T-helper 17 cell (primary cell): ENCODE results near the gene PHF5A. TPM values are rescaled to one million over a fixed set of nuclear protein-coding genes. Genes with fewer than 3 reads are reported as not detected.
"Not testable (repeated sequence)": the region's sequence is repeated elsewhere in the genome, so short reads cannot be mapped to it uniquely, and the experiment has no call there.

Experiments
- ATAC-seq: fragments of 150-1000 bp; cut with Tn5 transposase; 2 replicates; pipeline ENCODE4 v1.10.0; 2021; ENCODE audit warnings: mild to moderate bottlenecking, moderate library complexity
- DNase-seq, 3 donors: peaks; one replicate each; pipeline versions ENCODE4 v3.0.0 to v3.0.0-alpha.2; 2020 to 2021
- H3K9me3 ChIP-seq: one replicate; pipeline ENCODE4 v1.7.0; 2013; ENCODE audit warnings: low read length, mild to moderate bottlenecking; ENCODE audit not compliant: control insufficient read depth, poor library complexity, severe bottlenecking
- H3K27ac Mint-ChIP-seq: one replicate; pipeline ENCODE4 v1.8.0; 2022; ENCODE audit warnings: mild to moderate bottlenecking, moderate library complexity, mixed read lengths
- H3K27me3 Mint-ChIP-seq: one replicate; pipeline ENCODE4 v1.8.0; 2022; ENCODE audit warnings: mixed read lengths
- H3K36me3 Mint-ChIP-seq: one replicate; pipeline ENCODE4 v1.8.0; 2022; ENCODE audit warnings: low read depth, mixed read lengths
- H3K4me1 Mint-ChIP-seq: one replicate; pipeline ENCODE4 v1.8.0; 2022; ENCODE audit warnings: mild to moderate bottlenecking, mixed read lengths
- H3K4me3 Mint-ChIP-seq: one replicate; pipeline ENCODE4 v1.8.0; 2022; ENCODE audit warnings: mild to moderate bottlenecking, moderate library complexity, mixed read lengths
- total RNA-seq, 4 donors: library from RNA in 2 of 4; stranded (reverse) in 2 of 4; gene quantifications; one replicate each; pipeline ENCODE4 v1.2.3 and lab custom pipeline; 2022 to 2026

The PHF5A gene
- total RNA-seq, 2 donors from 2014 or later = 31.7 to 39.6 TPM

DNA sequence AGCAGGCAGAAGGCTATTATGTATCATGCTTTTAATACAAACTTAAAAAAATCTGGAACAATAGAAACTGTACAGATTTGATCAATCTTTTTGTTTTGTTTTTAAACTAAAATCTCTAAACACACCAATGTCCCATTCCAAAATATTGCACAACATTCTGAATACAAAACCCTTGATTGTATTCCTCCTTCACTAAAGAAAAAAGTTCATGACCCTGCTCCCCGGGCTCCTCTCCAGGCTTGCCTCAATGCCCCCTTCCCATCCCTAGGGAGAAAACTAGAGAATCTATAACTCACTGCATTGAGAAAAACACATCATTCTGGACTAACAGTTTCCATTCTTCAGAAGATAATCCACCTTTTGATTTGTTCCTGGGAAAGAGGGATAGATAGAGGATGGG, 35.0 kb downstream of the PHF5A start:
- not testable (repeated sequence) for H3K9me3 ChIP-seq, ATAC-seq, H3K27me3 Mint-ChIP-seq, DNase-seq, H3K4me3 Mint-ChIP-seq, H3K36me3 Mint-ChIP-seq
- Mint-ChIP-seq H3K27ac (peak overlapping the region; percentile 34), H3K4me1 (peaks cover 13% of the 10 kb centered on the region)

DNA sequence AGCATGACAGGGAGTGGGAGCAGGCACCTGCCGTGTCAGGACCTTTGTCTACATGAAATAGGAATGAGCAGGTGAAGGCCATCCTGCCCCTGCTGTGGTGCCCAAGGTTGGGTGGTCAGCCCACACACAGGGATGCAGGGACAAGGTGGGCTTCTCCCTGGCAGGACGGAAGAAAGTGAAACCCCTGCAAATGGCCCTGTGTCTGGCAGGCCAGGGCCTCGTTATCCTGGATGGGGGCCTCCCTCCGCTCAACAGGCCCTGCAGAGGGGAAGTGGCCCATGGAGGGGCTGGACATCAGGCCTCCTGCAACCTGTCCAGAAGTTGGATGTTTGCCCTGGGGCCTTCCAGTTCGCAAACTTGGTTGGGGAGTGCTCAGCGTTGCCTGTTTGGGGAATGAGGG, 36.8 kb downstream of the PHF5A start:
- Mint-ChIP-seq H3K27ac (peak overlapping the region; percentile 74), H3K4me1 (peaks cover 18% of the 10 kb centered on the region), H3K27me3 (no peaks in the 10 kb centered on the region), H3K4me3 (no peak overlapping the region), H3K36me3 (peaks cover 2% of the 10 kb centered on the region)
- ATAC-seq (no peak), DNase-seq (no peak)
- no peaks in the 10 kb centered on the region for H3K9me3 ChIP-seq

DNA sequence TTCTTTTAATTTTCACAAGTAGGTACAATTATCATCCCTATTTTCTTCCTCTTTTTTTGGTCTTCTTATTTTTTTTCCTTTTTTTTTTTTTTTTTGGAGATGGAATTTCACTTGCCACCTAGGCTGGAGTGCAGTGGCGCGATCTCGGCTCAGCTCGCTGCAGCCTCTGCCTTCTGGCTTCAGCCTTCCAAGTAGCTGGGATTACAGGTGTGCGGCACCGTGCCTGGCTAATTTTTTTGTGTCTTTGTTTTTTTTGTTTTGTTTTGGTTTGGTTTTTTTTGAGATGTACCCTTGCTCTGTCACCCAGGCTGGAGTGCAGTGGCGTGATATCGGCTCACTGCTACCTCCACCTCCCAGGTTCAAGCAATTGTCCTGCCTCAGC, 38.5 kb downstream of the PHF5A start:
- H3K36me3 Mint-ChIP-seq = peaks cover 2% of the 10 kb centered on the region
- H3K9me3 ChIP-seq = no peaks in the 10 kb centered on the region
- DNase-seq = no peak
- peak overlapping the region; percentile 74 for H3K27ac Mint-ChIP-seq
- no peak for ATAC-seq
- H3K4me3 Mint-ChIP-seq = no peak overlapping the region
- H3K27me3 Mint-ChIP-seq = no peaks in the 10 kb centered on the region
- peaks cover 22% of the 10 kb centered on the region for H3K4me1 Mint-ChIP-seq

DNA sequence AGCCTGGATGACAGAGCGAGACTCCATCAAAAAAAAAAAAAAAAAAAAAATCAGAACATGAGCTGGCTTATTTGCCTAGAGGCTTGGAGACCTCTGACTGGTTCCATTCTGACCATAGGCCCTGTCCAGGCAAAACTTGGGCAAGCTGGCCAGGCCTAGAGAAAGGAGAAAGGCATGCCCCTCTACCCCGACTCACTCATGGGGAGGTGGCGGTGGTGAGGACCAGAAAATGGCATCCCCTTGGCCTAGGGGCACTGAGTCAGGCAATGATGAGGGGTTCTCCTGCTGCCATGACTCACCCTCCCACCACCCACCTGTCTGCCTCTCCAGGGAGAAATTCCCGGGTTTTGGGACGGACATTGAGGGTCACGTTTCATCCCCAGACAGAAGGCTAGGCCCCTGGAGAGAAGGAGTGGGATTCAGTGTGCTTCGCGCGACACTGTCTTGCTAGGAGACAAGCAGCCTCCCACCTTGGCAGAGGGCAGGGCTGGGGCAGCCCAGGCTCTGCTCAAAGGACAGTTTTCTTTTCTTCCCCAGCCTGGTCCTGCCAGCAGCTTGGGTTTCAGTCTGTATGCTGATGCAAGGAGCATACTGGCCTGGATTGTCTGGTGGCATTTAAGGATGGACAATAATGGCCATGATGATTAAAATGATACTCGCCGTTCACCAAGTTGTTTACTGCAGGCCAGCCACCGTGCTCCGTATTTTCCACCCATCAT, 39.1 kb downstream of the PHF5A start:
- Mint-ChIP-seq H3K4me3 (no peak overlapping the region), H3K27ac (peak overlapping the region; percentile 74), H3K36me3 (peaks cover 2% of the 10 kb centered on the region), H3K27me3 (no peaks in the 10 kb centered on the region), H3K4me1 (peaks cover 22% of the 10 kb centered on the region)
- no peaks in the 10 kb centered on the region for H3K9me3 ChIP-seq
- no peak for ATAC-seq
- DNase-seq = no peak

DNA sequence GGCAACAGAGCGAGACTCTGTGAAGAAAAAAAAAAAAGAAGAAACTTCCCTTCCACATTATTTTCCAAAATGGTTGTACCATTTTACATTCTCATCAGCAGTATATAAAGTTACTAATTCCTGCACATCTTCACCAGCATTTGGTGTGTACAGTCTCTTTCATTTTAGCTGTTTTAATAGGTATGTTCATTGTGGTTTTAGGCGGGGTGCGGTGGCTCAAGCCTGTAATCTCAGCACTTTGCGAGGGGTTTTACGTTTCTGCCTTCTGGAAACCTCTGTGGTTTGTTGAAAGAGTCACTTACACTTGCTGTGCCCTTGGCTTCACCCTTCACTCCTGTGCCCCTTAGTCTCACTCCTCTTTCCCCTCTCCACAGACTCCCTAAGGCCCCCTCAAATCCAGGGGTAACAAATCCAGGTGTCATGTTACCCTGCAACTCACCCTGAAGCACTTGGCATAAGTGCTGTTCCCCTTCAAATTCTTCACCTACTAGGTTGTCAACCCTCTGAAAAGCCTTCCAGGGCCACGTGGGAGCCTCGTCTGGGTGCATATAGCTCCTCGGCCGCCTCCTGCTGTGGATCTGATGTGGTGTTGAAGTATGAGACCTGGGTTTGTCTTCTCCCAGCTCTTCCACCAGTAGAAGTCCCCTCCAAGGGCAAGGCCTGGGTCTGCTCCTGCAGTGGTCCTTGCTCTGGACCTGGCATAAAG, 42.7 kb downstream of the PHF5A start:
- ATAC-seq (peak; percentile 95), DNase-seq (peak in 1 of 3 donors; percentile 23)
- no peaks in the 10 kb centered on the region for H3K9me3 ChIP-seq
- Mint-ChIP-seq H3K27ac (peak overlapping the region; percentile 90), H3K27me3 (no peaks in the 10 kb centered on the region), H3K4me3 (peak overlapping the region; percentile 65), H3K36me3 (no peaks in the 10 kb centered on the region), H3K4me1 (peaks cover 17% of the 10 kb centered on the region)

DNA sequence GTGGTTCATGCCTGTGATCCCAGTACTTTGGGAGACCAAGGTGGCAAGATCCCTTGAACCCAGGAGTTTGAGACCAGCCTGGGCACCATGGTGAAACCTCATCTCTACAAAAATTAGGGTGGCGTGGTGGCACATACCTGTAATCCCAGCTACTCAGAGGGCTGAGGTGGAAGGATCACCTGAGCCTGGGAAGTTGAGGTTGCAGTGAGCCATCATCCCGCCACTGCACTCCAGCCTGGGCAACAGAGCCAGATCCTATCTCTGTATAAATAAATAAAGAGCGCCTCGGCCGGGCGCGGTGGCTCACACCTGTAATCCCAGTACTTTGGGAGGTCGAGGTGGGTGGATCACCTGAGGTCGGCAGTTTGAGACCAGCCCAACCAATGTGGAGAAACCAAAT, 49.8 kb downstream of the PHF5A start:
- Mint-ChIP-seq H3K4me1 (peaks cover 16% of the 10 kb centered on the region), H3K27ac (no peak overlapping the region), H3K4me3 (no peak overlapping the region), H3K27me3 (no peaks in the 10 kb centered on the region), H3K36me3 (no peaks in the 10 kb centered on the region)
- no peaks in the 10 kb centered on the region for H3K9me3 ChIP-seq
- DNase-seq (no peak), ATAC-seq (no peak)

DNA sequence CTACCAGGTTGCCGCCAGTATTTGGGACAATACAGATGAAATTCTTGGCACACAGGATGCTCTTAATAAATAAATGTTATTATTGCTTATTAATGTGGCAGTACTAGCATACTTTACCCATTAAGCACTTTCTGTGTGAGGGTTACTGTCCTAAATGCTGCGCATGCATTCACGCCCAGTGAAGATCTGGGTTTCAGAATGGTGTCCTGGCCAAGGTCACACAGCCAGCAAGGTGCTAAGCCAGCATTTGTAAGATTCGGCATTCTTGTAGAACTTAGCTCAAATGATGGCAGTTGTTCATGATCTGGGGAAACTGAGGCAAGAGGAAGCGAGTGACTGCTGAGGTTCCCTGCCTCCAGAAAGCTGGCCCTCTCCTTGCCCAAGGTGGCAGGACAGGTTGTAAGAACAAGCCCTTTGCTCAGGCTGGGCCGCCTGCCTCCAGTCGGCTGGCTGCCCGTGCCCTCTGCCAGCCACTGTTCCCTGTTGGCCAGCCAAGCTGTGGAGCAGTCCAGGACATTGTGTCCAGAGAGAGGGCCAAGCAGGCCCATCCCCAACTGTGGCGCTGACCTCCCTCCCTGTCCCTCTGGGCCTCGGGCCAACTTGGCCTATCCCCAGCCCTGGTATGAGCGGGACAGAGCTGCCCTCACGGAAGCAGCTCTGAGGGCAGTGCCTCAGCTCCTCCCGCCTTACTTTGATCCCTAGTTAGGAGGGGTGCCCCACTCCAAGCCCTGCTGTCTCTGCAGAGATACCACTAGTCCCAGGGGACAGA, 50.7 kb downstream of the PHF5A start:
- DNase-seq = no peak
- no peaks in the 10 kb centered on the region for H3K9me3 ChIP-seq
- H3K4me1 Mint-ChIP-seq = peaks cover 18% of the 10 kb centered on the region
- no peaks in the 10 kb centered on the region for H3K27me3 Mint-ChIP-seq
- peaks cover 3% of the 10 kb centered on the region for H3K36me3 Mint-ChIP-seq
- H3K27ac Mint-ChIP-seq = no peak overlapping the region
- no peak for ATAC-seq
- H3K4me3 Mint-ChIP-seq = no peak overlapping the region

DNA sequence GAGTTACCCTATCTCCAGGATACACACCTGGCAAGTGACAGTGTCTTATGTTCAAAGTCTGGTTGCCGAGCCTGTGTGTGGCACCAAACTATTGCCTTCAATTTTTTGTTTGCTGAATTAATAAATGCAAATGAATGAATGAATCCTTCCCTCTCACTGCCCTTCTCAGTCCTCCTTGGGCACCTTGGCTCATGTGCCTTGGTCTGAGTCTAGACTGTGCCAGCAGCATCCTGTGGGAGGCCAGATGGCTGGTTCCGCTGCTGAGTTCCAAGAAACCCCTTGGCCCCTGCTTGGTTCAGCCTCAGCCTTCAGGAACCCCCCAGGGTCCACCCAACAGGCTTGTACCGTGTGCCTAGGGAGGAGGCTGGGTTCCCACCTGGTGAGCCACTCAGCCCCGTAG, 52.9 kb downstream of the PHF5A start:
- Mint-ChIP-seq H3K36me3 (peaks cover 3% of the 10 kb centered on the region), H3K27ac (peak overlapping the region; percentile 99), H3K4me3 (no peak overlapping the region), H3K27me3 (no peaks in the 10 kb centered on the region), H3K4me1 (peaks cover 26% of the 10 kb centered on the region)
- no peak for DNase-seq
- no peak for ATAC-seq
- H3K9me3 ChIP-seq = no peaks in the 10 kb centered on the region

DNA sequence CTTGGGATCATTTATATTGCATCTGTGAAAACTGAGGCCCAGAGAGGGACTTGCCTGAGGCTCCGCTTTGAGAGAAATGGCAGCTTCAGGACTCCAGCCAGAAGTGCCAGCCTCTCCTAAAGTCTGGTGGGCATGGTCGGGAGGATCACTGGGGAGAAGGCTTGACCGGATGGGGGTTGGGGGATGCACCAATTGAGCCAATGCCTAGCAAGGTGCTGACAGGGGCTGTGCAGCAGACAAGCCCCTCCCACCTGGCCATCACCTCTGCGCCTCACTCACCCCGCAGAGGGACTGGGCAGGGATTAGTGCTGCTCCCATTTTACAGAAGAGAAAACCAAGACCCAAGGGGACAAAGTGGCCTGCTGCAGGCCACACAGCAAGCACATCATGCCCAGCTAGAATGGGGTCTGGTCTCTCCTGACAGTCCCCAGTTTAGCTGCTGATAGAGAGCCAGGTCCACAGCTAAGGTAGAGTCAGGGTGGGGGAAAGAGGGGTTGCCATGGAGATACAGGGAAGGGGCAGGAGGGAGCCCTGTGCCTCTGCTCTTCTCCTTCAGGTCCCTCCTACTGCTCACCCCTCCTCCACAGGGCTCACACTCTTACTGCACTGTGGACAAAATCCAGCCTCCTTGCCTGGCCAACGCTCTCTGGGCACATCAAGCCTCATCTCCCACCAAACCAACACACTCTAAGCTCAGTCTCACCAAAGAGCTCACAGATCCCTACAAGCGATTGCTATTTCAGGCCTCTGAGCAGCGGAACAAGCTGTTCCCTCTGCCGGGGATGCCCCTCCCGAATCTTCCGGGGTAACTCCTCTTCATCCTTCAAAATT, 57.3 kb downstream of the PHF5A start:
- Mint-ChIP-seq H3K27ac (peak overlapping the region; percentile 95), H3K36me3 (peaks cover 3% of the 10 kb centered on the region), H3K4me3 (peak overlapping the region; percentile 47), H3K27me3 (no peaks in the 10 kb centered on the region), H3K4me1 (peaks cover 27% of the 10 kb centered on the region)
- DNase-seq = no peak
- ATAC-seq = no peak
- H3K9me3 ChIP-seq = no peaks in the 10 kb centered on the region

DNA sequence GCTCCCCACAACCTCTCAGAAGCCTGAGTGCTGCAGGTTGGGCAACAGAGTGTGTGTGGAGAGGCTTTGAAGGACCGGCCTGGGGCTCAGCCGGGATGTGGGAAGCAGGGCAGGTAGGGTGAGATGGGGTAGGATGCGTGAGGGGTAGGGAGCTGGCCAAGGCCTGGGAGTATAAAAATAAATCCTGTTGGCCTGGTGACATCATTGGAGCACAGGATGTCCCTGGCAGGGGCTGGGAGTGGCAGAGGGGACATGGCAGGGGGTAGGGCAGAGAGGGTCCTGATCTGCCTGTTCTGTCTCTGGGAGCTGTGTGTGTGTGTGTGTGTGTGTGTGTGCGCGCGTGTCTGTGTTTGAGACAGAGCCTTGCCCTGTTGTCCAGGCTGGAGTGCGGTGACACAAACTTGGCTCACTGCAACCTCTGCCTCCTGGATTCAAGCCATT, 58.2 kb downstream of the PHF5A start:
- ATAC-seq (no peak), DNase-seq (no peak)
- Mint-ChIP-seq H3K27ac (peak overlapping the region; percentile 95), H3K4me3 (peak overlapping the region; percentile 50), H3K4me1 (peaks cover 24% of the 10 kb centered on the region), H3K36me3 (peaks cover 3% of the 10 kb centered on the region), H3K27me3 (no peaks in the 10 kb centered on the region)
- H3K9me3 ChIP-seq = no peaks in the 10 kb centered on the region
